NCI-H2107 treated with DMSO at 0.1 percent for 48 hours (cell line): ENCODE results near the gene WFDC6.

ENCODE experiments used
- DNase-seq: peaks from one replicate; lab custom pipeline; 2025; ENCODE audit not compliant: unreplicated experiment; lab: John Stamatoyannopoulos, UW

WFDC6 gene

GRCh38 chr20:45518282-45518681 is 21.0 kb downstream of the WFDC6 start:
- no peak for DNase-seq

- no peak for DNase-seq
Observed at GRCh38 chr20:45515147-45515913, 24.0 kb downstream of the WFDC6 start, which contains the start of gene SPINT3. SPINT3 (minus strand) TSS chr20:45515622; CDS start chr20:45515608, 14 bp downstream.

- DNase-seq, result no peak
Observed at GRCh38 chr20:45510242-45510862, 28.9 kb downstream of the WFDC6 start.

GRCh38 chr20:45509091-45509490 is 30.2 kb downstream of the WFDC6 start:
- no peak for DNase-seq

DNA sequence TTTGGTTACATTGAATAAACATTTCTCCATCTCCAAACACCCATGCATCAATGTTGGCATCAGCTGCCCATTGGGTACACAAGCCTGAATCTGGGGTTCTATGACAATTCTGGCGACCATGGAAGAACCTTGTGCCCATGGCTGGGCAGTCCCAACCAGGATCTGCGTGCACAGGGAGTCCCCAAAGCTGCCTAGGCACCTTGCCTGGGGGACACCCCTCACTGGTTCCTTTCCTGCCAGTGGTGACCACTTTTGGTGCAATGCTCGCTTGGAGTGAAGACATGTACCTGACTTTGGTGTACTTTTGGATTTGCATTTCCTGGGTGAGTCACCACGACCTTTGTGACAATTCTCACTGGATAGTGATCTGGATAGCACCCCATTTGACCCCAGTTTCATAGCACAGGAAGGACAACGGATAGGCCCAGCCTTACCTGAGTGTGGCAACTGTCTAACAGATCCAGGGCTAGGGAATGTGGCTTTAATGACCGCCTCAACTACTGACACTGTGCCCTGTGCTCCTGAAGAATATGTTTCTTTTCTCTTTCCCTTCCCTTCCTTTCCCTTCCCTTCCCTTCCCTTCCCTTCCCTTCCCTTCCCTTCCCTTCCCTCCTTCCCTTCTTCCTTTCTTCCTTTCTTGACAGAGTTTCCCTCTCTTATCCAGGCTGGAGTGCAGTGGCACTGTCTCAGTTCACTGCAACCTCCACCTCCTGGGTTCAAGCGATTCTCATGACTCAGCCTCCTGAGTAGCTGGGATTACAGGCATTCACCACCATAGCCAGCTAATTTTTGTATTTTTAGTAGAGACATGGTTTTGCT is 31.0 kb downstream of the WFDC6 start:
- no peak for DNase-seq

GRCh38 chr20:45507011-45507820 is 32.1 kb downstream of the WFDC6 start:
- no peak for DNase-seq

GRCh38 chr20:45506398-45506797 is 32.9 kb downstream of the WFDC6 start:
- DNase-seq, result no peak

DNA sequence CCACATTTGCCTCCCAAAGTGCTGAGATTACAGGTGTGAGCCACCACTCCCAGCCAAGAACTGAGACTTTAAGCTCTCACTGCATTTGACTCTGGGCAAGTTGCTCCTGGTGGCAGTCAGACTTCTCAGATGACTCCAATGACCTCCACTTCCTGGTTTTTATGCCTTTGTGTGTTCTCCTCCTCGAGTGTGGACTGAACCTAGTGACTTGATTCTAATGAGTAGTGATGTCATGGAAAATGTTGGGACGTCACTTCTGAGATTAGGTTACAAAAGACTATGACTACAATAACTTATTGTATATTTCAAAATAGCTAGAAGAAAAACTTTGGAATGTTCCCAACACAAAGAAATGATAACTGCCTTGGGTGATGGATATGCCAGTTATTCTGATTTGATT is 35.9 kb downstream of the WFDC6 start:
- DNase-seq, result no peak

GRCh38 chr20:45502561-45502960 is 36.7 kb downstream of the WFDC6 start:
- no peak for DNase-seq

GRCh38 chr20:45501600-45501999 is 37.7 kb downstream of the WFDC6 start:
- no peak for DNase-seq

- no peak for DNase-seq
Observed at GRCh38 chr20:45500022-45500421, 39.3 kb downstream of the WFDC6 start.

DNA sequence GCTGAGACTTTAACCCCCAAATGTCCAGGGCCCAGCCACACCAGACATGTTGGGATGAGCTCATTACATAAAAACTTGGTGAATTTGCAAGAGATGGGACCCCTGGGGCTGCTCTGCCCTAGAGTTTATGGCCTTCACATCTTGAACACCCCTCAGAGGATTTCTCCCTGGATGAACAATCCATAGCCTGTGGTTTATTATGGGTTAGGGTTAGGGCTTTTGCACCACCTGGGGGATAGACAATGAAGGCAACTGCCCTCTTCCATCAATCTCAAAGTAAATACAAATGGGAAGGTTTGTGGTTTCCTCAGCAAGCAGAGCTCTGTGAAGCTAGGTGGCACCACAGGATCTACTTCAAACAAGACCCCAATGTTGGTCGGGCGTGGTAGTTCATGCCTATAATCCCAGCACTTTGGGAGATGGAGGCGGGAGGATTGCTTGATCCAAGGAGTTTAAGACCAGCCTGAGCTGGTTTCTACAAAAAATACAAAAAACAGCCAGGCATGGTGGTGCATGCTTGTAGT is 41.2 kb downstream of the WFDC6 start:
- DNase-seq, result no peak

- DNase-seq, result no peak
Observed at GRCh38 chr20:45496166-45496565, 43.1 kb downstream of the WFDC6 start.

- DNase-seq, result no peak
Observed at GRCh38 chr20:45495501-45495941, 43.8 kb downstream of the WFDC6 start.

GRCh38 chr20:45489083-45489531 is 50.2 kb downstream of the WFDC6 start:
- no peak for DNase-seq

- no peak for DNase-seq
Observed at GRCh38 chr20:45487231-45487635, 52.0 kb downstream of the WFDC6 start.

DNA sequence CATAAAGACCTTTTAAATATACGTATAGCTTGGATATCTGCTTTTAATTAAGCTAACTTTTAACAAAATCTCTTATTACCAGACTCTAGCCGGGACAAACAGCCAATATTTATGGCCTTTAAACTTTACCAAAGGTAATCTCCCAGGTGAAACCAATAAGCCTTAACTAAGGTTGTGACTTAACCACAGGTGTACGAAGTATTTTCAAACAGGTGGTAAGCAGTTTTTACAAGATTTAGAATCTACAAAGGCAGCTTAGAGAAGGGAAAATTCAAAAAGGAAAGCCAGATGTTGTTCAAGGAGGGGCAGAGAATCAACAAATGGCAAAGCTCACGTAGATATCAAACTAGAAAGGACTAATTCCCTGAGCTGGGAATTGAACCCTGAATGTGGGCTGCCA is 53.9 kb downstream of the WFDC6 start:
- DNase-seq, result no peak

DNA sequence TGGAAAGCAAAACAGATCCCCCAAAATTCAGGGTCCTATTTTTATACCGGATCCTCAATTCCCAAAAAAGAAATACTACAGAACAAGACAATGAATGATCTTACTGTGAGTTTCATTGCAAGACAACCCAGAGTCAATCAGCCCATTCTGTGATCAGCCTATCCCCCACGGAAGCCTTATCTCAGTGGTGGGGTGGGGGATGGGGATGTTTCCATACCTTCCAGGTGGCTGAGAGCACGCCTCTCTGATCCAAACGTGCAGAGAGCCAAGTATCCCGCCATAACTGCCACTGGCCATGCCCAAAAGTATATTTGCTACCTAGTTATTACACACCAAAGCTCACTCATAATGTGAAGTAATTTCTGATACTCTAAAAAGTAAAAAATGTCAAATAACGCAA is 54.6 kb downstream of the WFDC6 start:
- DNase-seq, result no peak
